CD1c-positive myeloid dendritic cell (primary cell): ENCODE results near the gene PRSS50.
"Not testable (repeated sequence)": the region's sequence is repeated elsewhere in the genome, so short reads cannot be mapped to it uniquely, and the experiment has no call there.

Source experiments
- DNase-seq: peaks from one replicate; pipeline ENCODE4 v3.0.0-alpha.2; 2016; ENCODE audit errors: extremely low spot score

Gene PRSS50

GRCh38 chr3:46708401-46709156, 9.1 kb downstream of the PRSS50 start:
- no peak for DNase-seq

DNA sequence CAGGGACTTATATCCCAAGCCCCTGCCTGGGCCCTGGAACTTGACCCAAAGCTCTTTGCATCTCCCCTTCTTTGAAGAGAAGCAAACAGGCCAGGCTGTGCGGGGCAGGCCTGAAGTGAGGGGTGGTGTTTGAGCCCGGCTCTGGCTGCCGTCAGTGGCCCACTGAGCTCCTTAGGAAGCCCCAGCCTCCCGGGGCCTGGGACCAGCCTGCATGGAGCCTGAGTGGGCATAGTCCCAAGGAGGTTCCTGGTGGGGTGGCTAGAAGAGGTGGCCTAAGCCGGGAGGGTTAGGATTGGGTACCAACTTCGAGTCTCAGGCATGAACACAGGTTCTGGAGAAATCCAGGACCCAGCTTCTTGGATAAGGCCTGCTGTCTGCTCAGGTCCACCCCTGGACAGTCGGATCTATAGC, 10.1 kb downstream of the PRSS50 start:
- DNase-seq: no peak

GRCh38 chr3:46706771-46707582, 10.7 kb downstream of the PRSS50 start:
- DNase-seq: no peak

DNA sequence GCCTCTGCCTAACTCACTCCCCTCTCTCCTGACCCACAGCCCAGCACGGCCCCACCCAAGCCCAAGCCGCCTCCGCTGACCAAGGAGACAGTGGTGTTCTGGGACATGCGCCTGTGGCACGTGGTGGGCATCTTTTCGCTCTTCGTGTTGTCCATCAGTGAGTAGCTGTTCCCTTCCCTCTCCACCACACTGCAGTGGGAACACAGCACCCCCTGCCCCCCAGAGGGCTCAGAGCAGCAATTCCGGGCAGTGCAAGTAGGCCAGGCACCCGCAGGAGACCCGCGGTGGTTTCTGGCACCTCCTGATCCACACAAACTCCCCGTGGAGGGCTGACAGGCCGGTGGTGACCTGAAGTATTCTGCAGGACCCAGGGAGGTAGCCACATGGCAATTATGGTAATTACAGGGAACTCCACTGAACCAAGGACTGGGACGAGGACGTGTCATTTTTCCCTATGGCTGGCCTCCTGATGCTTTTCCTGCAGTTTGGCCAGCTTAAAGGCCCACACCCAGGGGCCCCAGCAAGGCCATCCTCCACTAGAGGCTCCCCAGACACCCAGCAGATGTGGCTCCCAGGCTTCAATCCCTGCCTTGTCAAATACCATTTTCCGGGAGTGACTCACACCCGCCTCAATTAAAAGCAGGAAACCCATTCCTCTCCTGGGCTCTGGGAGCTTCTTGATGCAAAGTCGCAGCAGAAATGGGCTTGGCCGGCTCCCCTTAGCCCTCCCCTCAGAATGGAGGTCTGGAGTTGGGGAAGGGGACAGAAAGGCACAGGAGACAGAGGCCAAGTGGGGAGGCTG, 11.7 kb downstream of the PRSS50 start:
- no peak for DNase-seq

GRCh38 chr3:46705022-46705530, 12.6 kb downstream of the PRSS50 start:
- peak; percentile 81 for DNase-seq

- not testable (repeated sequence) for DNase-seq
These were observed 13.3 kb downstream of the PRSS50 start for GRCh38 chr3:46704346-46704745.

- DNase-seq: no peak
These were observed 14.6 kb downstream of the PRSS50 start for GRCh38 chr3:46703013-46703520.

DNA sequence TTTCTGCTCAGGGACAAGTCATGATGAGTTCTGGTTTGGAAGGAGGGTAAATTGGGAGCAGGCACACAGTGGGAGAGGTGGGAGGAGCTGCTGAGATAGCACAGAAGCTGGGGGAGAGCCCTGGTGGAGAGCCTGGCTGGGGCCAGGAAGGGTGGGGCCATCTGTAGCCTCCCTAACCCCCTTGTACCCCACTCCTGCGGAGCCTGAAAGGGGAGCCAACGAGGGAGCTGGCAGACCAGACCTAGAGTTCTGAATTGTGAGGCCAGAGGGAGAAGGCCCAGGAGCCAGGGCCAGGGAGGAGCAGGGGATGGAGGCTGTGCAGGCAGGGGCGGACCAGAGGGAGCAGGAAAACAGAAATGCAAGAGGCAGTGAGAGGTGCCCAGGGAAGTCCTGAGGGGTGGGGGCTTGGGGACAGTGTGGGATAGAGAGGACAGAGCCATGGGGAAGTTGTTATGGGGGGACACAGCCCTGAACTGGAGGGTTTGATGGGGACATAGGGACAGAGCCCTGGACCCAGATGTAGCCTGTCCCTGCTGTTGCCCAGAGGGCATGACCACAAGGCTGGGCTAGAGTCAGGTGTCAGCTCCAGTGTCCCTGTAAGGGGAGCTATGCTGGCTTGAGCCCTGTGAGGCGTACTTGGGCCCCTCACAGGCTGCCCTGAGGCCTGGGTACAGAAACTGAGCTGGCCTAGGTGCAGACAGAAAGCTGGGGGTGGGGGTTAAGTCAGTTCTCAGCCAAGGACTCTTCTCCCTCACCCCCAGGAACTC, 15.2 kb downstream of the PRSS50 start:
- no peak for DNase-seq

DNA sequence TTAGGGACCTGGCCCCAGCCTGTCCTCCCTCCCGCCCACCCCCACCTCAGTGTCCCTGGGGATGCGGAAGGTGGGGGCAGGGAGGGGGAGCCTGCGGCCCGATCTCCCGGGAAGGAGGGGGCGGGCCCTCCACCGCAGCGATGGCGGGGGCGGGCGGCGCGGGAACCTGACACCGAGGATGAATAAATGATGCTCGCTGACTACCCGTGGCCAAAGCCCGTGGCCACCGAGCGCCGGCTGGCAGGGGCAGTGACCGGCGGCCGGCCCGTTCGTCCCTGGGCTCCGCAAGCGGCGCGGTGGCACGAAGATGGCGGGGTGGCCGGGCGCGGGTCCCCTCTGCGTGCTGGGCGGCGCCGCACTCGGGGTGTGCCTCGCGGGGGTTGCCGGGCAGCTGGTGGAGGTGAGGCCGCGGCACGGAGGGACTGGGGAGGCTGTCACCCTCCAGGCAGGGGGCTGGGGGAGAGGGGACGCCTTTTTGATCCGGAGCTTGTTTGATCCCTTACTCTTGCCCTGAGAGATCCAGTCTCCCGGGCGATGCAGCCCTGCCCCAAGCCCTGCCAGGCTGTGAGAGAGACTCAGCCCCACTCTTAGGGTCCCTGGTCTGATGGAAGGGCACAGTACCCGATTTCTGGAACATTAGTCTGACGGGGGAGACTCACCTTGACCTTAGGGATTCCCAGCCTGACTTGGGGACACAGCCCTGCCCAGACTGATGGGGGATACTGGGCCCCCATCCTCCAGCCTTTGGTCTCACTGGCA, 16.3 kb downstream of the PRSS50 start, which contains the start of gene TMIE:
Gene TMIE (plus strand): TSS at position 212 of the 759 bp plus-strand sequence. CDS start 96 bp downstream, at position 308.
- DNase-seq: peak; percentile 20

- peak; percentile 9 for DNase-seq
These were observed 16.9 kb downstream of the PRSS50 start for GRCh38 chr3:46700772-46701171.

DNA sequence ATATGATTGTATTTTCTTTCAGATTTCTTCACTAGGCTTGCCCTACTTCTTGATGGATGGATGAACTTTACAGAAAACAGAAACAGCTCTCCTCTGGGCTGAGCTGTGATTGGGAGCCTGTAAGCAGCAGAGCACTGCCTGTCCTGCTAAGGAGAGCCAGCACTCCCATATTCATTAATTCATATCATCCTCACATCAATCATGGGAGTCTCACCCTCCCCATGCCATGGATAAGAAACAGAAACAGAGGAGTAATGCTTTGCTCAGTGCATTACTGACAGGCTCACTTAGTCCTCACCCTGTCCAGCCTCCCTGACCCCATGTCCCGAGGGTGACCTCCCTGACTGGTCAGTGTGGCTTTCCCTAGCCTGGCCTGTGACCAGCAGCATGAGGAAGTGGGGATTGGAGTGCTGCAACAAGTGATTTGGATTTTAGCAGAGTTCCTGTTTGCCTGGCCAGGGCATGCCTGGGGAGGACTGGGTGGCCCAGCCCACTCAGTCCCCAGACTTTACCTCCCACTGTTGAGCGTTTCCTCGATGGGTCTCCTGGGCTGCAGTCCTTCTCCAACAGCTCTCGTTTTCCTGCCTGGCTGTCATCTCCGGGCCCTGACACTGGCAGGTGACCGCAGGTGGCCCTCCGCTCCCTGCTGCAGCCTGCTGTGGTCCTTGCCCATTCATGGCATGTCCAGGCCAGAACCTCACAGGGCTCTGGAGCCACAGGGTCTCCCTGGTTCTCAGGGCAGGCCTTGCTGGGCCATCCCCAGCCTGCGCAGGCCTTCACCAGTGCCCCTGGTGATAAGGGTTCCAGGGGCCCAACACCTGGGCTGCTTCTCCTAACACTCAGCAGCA, 17.8 kb downstream of the PRSS50 start:
- peak; percentile 89 for DNase-seq

DNA sequence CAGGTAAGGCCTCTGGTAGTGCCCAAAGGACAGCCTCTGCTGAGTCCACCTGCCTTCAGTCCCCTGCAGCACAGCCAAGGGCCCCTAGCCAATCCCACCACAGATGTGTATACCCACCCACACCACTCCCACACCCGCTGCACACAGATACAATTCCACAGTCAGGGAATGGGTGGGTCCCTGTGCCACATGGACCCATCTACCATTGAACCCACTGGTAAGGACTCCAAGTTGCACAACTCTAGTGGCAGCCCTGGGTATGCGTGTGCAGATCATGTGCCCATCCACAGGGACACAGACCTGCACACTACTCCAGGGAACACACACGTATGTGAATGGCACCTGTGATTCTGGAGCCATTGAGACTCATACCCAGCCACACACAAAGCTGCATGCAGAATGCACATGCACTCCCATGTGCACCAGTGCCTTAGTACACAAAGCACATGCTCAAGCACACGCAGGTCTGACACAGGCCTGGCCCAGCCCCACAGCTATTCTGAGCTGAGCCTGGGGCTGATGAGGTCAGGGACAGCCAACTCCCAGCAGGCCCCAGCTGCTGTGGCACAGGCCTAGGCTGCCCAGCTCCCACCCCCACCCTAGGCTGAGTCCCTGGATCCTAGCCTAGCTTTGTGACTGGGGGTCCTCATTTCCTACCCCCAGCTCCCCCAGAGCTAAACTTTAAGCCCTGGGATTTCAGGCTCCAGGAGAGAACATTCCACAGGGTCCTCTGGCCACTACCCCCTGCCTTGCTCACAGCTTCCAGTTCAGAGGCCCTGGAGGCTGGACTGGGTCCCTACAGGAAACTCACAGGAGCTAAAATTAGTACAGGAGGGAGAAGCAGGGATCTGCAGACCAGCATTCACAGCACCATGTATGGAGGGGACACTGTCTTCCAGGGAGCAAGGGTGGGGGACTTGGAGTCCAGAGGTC, 21.4 kb downstream of the PRSS50 start:
- peak; percentile 9 for DNase-seq

DNA sequence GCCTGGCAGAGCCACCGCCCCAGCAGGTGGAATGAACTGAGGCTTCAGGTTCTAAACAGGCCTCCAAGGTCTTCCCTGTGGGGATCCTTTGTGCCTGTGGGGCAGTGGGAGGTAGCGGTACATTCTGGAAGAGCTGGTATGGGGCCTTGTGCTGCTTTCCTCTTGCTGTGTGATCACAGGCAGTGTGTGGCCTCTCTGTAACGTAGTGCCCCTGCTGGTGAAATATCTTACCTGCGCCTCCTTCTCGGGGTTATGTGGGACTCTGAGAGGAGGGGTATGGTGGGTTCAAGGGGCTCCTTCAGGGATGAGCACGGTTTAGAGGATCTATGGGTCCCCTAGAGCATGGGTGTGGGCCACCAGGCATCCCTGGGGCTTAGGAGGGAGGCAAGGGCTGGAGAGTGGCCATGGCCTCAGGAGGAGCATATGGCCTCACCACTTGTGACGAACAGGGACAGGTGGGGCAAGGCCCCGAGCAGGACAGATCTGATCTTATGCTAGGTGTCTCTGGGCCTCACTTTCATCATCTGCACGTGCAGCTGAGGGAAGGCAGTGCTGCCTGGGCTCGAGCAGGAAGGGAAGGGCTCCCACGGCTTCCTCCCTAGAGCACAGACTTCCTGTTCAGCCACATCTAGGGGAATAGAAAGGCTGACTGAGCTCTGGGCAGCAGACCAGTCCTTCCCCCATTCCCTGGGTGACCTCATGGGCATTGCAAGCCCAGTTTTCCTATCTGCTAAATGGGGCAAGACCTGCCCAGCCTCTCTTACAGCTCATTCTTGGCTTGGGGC, 22.3 kb downstream of the PRSS50 start:
- peak; percentile 93 for DNase-seq

DNA sequence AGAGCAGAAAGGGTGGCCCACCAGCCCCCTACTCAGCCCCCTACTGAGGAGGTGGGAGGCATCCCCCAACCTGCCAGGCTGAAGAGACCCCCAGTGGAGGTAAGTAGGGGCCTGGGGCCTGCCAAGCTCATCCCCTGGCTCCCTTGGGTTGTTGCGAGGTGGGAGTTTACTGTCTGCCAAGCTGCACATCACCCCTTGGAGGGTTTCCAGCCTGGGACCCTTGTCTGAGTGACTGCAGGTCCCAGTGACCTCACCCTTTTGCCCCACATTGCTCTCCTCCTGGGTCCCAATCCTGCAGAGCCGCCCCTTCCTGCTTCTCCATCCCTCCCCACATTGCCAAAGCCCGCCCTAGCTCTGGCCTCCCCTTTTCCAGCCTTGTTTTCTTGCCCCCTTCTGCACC, 23.1 kb downstream of the PRSS50 start:
- no peak for DNase-seq

DNA sequence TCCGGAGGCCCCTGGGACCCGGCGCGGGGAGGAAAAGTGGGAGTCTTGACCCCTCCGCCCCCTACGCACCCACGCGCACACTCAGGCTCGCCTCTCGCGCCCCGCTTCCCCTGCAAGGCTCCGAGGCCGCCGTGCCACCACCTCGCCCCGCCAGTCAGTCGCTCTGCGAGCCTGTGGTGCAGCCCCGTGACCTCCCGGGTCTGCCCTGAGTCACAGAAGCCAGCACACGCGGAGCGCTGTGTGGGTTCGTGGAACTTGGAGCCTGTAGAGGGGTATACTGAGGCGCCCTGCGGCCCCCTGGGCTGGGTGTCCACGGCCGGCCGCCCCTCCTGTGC, 23.8 kb downstream of the PRSS50 start:
- peak; percentile 80 for DNase-seq

- DNase-seq: peak; percentile 43
These were observed 24.4 kb downstream of the PRSS50 start, which contains the start of gene ALS2CL for GRCh38 chr3:46693038-46693891. TSS of gene ALS2CL (minus strand) at chr3:46693679. CDS start at chr3:46689440, 4,239 bp downstream.
